ENCODE results near the gene CHMP4B.
"Not testable (repeated sequence)": the region's sequence is repeated elsewhere in the genome, so short reads cannot be mapped to it uniquely, and the experiment has no call there.

DNA sequence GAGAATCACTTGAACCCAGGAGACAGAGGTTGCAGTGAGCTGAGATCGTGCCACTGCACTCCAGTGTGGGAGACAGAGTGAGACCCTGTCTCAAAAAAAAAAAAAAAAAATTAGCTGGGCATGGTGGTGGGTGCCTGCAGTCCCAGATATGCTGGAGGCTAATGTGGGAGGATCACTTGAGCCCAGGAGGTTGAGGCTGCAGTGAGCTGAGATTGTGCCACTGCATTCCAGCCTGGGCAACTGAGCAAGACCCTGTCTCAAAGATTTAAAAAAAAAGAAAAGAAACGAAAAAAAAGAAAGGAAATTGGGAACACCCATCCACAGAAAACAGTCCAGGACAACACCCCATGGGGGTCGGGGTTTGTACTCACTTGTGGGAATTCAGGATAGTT, 18.6 kb upstream of the CHMP4B start:
- TF ChIP-seq, protein P1, sequence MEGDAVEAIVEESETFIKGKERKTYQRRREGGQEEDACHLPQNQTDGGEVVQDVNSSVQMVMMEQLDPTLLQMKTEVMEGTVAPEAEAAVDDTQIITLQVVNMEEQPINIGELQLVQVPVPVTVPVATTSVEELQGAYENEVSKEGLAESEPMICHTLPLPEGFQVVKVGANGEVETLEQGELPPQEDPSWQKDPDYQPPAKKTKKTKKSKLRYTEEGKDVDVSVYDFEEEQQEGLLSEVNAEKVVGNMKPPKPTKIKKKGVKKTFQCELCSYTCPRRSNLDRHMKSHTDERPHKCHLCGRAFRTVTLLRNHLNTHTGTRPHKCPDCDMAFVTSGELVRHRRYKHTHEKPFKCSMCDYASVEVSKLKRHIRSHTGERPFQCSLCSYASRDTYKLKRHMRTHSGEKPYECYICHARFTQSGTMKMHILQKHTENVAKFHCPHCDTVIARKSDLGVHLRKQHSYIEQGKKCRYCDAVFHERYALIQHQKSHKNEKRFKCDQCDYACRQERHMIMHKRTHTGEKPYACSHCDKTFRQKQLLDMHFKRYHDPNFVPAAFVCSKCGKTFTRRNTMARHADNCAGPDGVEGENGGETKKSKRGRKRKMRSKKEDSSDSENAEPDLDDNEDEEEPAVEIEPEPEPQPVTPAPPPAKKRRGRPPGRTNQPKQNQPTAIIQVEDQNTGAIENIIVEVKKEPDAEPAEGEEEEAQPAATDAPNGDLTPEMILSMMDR (IDR thresholded peaks at IDR 0.05), result not testable (repeated sequence)
- TF ChIP-seq POLR2A (IDR thresholded peaks at IDR 0.05), result not testable (repeated sequence)
